Pancreas (tissue), 10 donors: ENCODE results near the gene CPT1A. TPM values are rescaled to one million over a fixed set of nuclear protein-coding genes. Genes with fewer than 3 reads are reported as not detected.

Source experiments
- ATAC-seq, 4 donors: fragments of 200-7000 bp; cut with Tn5 transposase; one replicate each; pipeline versions ENCODE4 v1.8.0 to v1.9.1; 2020; ENCODE audit warnings: mild to moderate bottlenecking in 4 of 4, moderate library complexity in 4 of 4
- DNase-seq, 6 donors: peaks; one replicate each; pipeline ENCODE4 v3.0.0-alpha.2; 2020
- FAIRE-seq: peaks from 2 replicates; lab custom pipeline; 2012; peaks lifted over from hg19 to GRCh38; lab: Jason Lieb, UNC
- H3K27ac ChIP-seq, 4 donors: fragments of 200-600 bp; sonication (generic); 1 replicate in 3 of 4; 2 replicates in 1 of 4; pipeline versions ENCODE4 v1.5.0 to v1.8.0; 2020
- H3K27me3 ChIP-seq, 4 donors: fragments of 200-600 bp; one replicate each; pipeline ENCODE4 v1.8.0; 2021
- H3K36me3 ChIP-seq, 3 donors: fragments of 200-600 bp; sonication (generic) in 1 of 3; one replicate each; pipeline versions ENCODE4 v1.5.0 to v1.8.0; 2020 to 2021
- H3K4me1 ChIP-seq, 3 donors: fragments of 200-600 bp; one replicate each; pipeline ENCODE4 v1.8.0; 2021
- H3K4me3 ChIP-seq, 4 donors: fragments of 200-600 bp; sonication (generic) in 2 of 4; one replicate each; pipeline versions ENCODE4 v1.5.0 to v1.8.0; 2020 to 2021
- H3K9me3 ChIP-seq, 4 donors: fragments of 200-600 bp; one replicate each; pipeline ENCODE4 v1.8.0; 2021
- CTCF ChIP-seq, 4 donors: fragments of 200-600 bp; sonication (generic) in 3 of 4; IDR thresholded peaks; one replicate each; pipeline versions ENCODE4 v1.5.0 to v1.8.0; 2021; ENCODE audit warnings: antibody characterized with exemption in 4 of 4
- WGBS, 2 donors: extraction: QIAGEN DNeasy Blood & Tissue Kit; methylation state at CpG; one replicate each; pipeline ENCODE4 v1.1.7; 2013; 5-methylcytosine and 5-hydroxymethylcytosine counted together
- intact Hi-C, 3 donors: fragments of 100-400 bp; cut with DNase I; formaldehyde crosslinking; loops; one replicate each; pipeline versions ENCODE4 v1.11.1 to v1.14.2; 2022
- polyA plus RNA-seq, 2 donors: library from polyadenylated mRNA; stranded (reverse); fragments of 200-250 nt; gene quantifications; one replicate each; pipeline ENCODE4 v1.2.3, GENCODE V29; 2013
- total RNA-seq, 6 donors: library from RNA; stranded (reverse); fragmentation: NEBNext Ultra II Directional in 4 of 6; extraction: Animal tissue kit (Norgen Biotek cat#: 25700) in 4 of 6; gene quantifications; one replicate each; pipeline versions ENCODE4 v1.2.1 to v1.2.4, GENCODE V29; 2021 to 2023
- donor health status: healthy with polysubstance abuse.
- donor health status: DM: no; HTN: no; CAD: no; lungs with moderate emphysema.
- donor health status: DM: no; HTN: no; CAD: no.
- donor health status: control.
- donor health status: control.
- donor health status: Bipolar disorder and iron deficiency.
- donor health status: DM: yes; HTN: yes; CAD: no.
- donor health status: DM: no; HTN: no; CAD: no.
- donor health status: DM: no; HTN: no; CAD: no.
- donor health status: DM: yes; HTN: yes; CAD: no.

The CPT1A gene
- total and polyA plus RNA-seq, 8 donors: 9.5 to 33.7 (median 20.5) TPM

- no peak for ATAC-seq
- no peak for FAIRE-seq
- Histone ChIP-seq H3K36me3 (no peaks in the 10 kb centered on the region), H3K4me1 (no peaks in the 10 kb centered on the region), H3K9me3 (no peaks in the 10 kb centered on the region), H3K27ac (no peak overlapping the region), H3K27me3 (no peaks in the 10 kb centered on the region), H3K4me3 (no peak overlapping the region)
- DNase-seq: no peak
- TF ChIP-seq CTCF (IDR thresholded peaks at IDR 0.05): no peak
- 28 to 29% methylated on average over 16 of the region's 16 CpGs for WGBS, 2 donors
- intact Hi-C loops: no loop called here
These were observed 136.8 kb downstream of the CPT1A start for GRCh38 chr11:68704887-68705286.

Other genes with a start within 250 kb of the CPT1A start
- gene GAL, start 157.4 kb downstream of the CPT1A start, total RNA-seq: 1 to 10 TPM in 3 of 6 donors, under 1 TPM in 3; 0.38 to 1.6 (median 0.98) TPM
- gene GAL, start 157.4 kb downstream of the CPT1A start, polyA plus RNA-seq: 1 to 10 TPM in 1 of 2 donors, under 1 TPM in 1; 0.72 to 6.3 TPM
- 1 to 10 TPM; 1.4 to 3.6 (median 1.8) TPM for gene TESMIN, start 90.4 kb downstream of the CPT1A start, total RNA-seq
- gene TESMIN, start 90.4 kb downstream of the CPT1A start, polyA plus RNA-seq: 1 to 10 TPM; 1.9 to 2.3 TPM
- 10 to 100 TPM; 17.9 to 28.1 (median 23.6) TPM for gene MRPL21, start 61.9 kb upstream of the CPT1A start, total RNA-seq
- 10 to 100 TPM; 38.1 to 42.1 TPM for gene MRPL21, start 61.9 kb upstream of the CPT1A start, polyA plus RNA-seq
- gene IGHMBP2, start 62.0 kb upstream of the CPT1A start, total RNA-seq: 10 to 100 TPM in 3 of 6 donors, 1 to 10 TPM in 3; 8.5 to 13.3 (median 10.7) TPM
- gene IGHMBP2, start 62.0 kb upstream of the CPT1A start, polyA plus RNA-seq: 10 to 100 TPM; 33.0 to 41.3 TPM
- not detected for gene MRGPRD, start 139.1 kb upstream of the CPT1A start, total RNA-seq
- not detected for gene MRGPRD, start 139.1 kb upstream of the CPT1A start, polyA plus RNA-seq
- gene MRGPRF, start 171.3 kb upstream of the CPT1A start, total RNA-seq: 1 to 10 TPM in 4 of 6 donors, under 1 TPM in 2; 0.37 to 2.5 (median 1.4) TPM
- 1 to 10 TPM; 4.0 to 4.2 TPM for gene MRGPRF, start 171.3 kb upstream of the CPT1A start, polyA plus RNA-seq
- 10 to 100 TPM in 1 of 6 donors, 1 to 10 TPM in 5; 5.6 to 10.2 (median 9.0) TPM for gene TPCN2, start 207.0 kb upstream of the CPT1A start, total RNA-seq
- gene TPCN2, start 207.0 kb upstream of the CPT1A start, polyA plus RNA-seq: 10 to 100 TPM; 11.2 to 13.5 TPM